OCI-LY1 (cell line): ENCODE measurements around the gene C10orf88.

Experiments used
- H2AFZ ChIP-seq: fragments of 200-600 bp; sonication (generic), shearing (Covaris generic); 2 replicates; pipeline ENCODE4 v1.6.0; 2014; ENCODE audit warnings: antibody characterized with exemption, mild to moderate bottlenecking, low read length
- H3F3A ChIP-seq: fragments of 200-600 bp; sonication (generic), shearing (Covaris generic); 2 replicates; pipeline ENCODE4 v1.6.0; 2014; ENCODE audit warnings: mild to moderate bottlenecking, antibody characterized with exemption, low read length, moderate library complexity; ENCODE audit not compliant: insufficient read depth
- H3K27ac ChIP-seq: fragments of 200-600 bp; sonication (generic); 2 replicates; pipeline ENCODE4 v1.5.1; 2014; ENCODE audit warnings: low read length, mixed run types, mild to moderate bottlenecking, low read depth; ENCODE audit not compliant: poor library complexity, severe bottlenecking
- H3K27me3 ChIP-seq: fragments of 200-600 bp; sonication (generic); 2 replicates; pipeline ENCODE4 v1.6.0; 2014; ENCODE audit warnings: antibody characterized with exemption, mild to moderate bottlenecking, low read length, moderate library complexity; ENCODE audit not compliant: insufficient read depth
- H3K36me3 ChIP-seq: fragments of 200-600 bp; sonication (generic); 2 replicates; pipeline ENCODE4 v1.6.1; 2014; ENCODE audit warnings: mild to moderate bottlenecking, antibody characterized with exemption, low read length, moderate library complexity, mixed read lengths; ENCODE audit not compliant: insufficient read depth
- H3K4me1 ChIP-seq: fragments of 200-600 bp; sonication (generic); 2 replicates; pipeline ENCODE4 v1.5.1; 2014; ENCODE audit warnings: mild to moderate bottlenecking, low read length, moderate library complexity; ENCODE audit not compliant: insufficient read depth, severe bottlenecking
- H3K4me2 ChIP-seq: fragments of 200-600 bp; sonication (generic), shearing (Covaris generic); 2 replicates; pipeline ENCODE4 v1.6.1; 2014; ENCODE audit warnings: low read length
- H3K4me3 ChIP-seq: fragments of 200-600 bp; sonication (generic); 2 replicates; pipeline ENCODE4 v1.5.1; 2014; ENCODE audit warnings: low read length, low read depth, mild to moderate bottlenecking, mixed read lengths; ENCODE audit not compliant: poor library complexity, severe bottlenecking
- H3K79me2 ChIP-seq: fragments of 200-600 bp; shearing (Covaris generic); 2 replicates; pipeline ENCODE4 v1.6.1; 2016; ENCODE audit warnings: mixed run types, low read length, mixed read lengths; ENCODE audit not compliant: insufficient read depth
- H3K9ac ChIP-seq: fragments of 200-600 bp; sonication (generic), shearing (Covaris generic); 2 replicates; pipeline ENCODE4 v1.6.1; 2014; ENCODE audit warnings: mild to moderate bottlenecking, low read length, mixed read lengths
- H3K9me2 ChIP-seq: fragments of 200-600 bp; sonication (generic), shearing (Covaris generic); 2 replicates; pipeline ENCODE4 v1.6.1; 2014; ENCODE audit warnings: low read depth, mild to moderate bottlenecking, low read length, mixed read lengths
- H3K9me3 ChIP-seq: fragments of 200-600 bp; shearing (Covaris generic); 2 replicates; pipeline ENCODE4 v1.6.1; 2014; ENCODE audit warnings: low read length, mixed read lengths
- H4K20me1 ChIP-seq: fragments of 200-600 bp; sonication (generic), shearing (Covaris generic); 2 replicates; pipeline ENCODE4 v1.6.0; 2016; ENCODE audit warnings: mild to moderate bottlenecking, low read length; ENCODE audit not compliant: insufficient read depth
- EZH2 ChIP-seq: fragments of 200-600 bp; sonication (generic), shearing (Covaris generic); IDR thresholded peaks from 2 replicates; pipeline ENCODE4 v1.8.0; 2017; ENCODE audit warnings: borderline replicate concordance, mixed run types, mild to moderate bottlenecking, antibody characterized with exemption, low read length, moderate library complexity, mixed read lengths
- TF ChIP-seq, protein P1 (sequence below): fragments of 200-600 bp; sonication (generic), shearing (Covaris generic); IDR thresholded peaks from 2 replicates; pipeline ENCODE4 v1.5.1; 2017; ENCODE audit warnings: mild to moderate bottlenecking, antibody characterized with exemption, low read length, moderate library complexity, mixed read lengths

The C10orf88 gene

GRCh38 chr10:122949296-122949695 lies 4.7 kb downstream of the C10orf88 start:
- no peaks in the 10 kb centered on the region for H3K9me2 ChIP-seq
- H3K4me1 ChIP-seq: peaks cover 17% of the 10 kb centered on the region
- H3F3A ChIP-seq: no peaks in the 10 kb centered on the region
- H3K27ac ChIP-seq: no peak overlapping the region
- H3K9ac ChIP-seq: no peak overlapping the region
- H4K20me1 ChIP-seq: no peaks in the 10 kb centered on the region
- no peaks in the 10 kb centered on the region for H3K27me3 ChIP-seq
- H3K79me2 ChIP-seq: no peaks in the 10 kb centered on the region
- H3K4me2 ChIP-seq: no peak overlapping the region
- no peak overlapping the region for H3K4me3 ChIP-seq
- H3K36me3 ChIP-seq: peaks cover 36% of the 10 kb centered on the region
- H3K9me3 ChIP-seq: no peaks in the 10 kb centered on the region
- H2AFZ ChIP-seq: no peak overlapping the region
- TF ChIP-seq EZH2: no peak
- TF ChIP-seq, protein P1, sequence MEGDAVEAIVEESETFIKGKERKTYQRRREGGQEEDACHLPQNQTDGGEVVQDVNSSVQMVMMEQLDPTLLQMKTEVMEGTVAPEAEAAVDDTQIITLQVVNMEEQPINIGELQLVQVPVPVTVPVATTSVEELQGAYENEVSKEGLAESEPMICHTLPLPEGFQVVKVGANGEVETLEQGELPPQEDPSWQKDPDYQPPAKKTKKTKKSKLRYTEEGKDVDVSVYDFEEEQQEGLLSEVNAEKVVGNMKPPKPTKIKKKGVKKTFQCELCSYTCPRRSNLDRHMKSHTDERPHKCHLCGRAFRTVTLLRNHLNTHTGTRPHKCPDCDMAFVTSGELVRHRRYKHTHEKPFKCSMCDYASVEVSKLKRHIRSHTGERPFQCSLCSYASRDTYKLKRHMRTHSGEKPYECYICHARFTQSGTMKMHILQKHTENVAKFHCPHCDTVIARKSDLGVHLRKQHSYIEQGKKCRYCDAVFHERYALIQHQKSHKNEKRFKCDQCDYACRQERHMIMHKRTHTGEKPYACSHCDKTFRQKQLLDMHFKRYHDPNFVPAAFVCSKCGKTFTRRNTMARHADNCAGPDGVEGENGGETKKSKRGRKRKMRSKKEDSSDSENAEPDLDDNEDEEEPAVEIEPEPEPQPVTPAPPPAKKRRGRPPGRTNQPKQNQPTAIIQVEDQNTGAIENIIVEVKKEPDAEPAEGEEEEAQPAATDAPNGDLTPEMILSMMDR: no peak

DNA sequence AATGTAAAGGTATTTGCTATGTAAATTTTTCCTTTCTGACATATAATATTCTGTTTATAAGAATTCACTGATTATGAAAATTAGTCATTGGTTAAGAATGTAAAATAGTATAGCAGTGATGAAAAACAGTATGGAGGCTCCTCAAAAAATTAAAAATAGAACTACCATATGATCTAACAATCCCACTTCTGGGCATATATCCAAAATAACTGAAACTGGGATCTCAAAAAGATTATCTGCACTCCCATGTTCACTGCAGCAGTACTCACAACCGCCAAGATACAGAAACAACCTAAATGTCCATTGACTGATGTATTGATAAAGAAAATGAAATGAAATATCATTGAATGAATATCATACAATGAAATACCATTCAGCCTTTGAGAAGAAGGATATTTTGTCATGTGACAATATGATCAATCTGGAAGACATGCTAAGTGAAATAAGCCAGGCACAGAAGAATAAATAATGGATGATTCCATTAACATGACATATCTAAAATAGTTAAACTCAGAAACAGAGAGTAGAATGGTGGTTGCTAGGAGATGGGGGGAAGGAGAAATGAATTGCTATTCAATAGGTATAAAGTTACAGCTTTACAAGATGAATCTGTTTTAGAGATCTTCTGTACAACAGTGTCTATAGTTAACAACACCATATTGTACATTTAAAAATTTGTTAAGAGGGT lies 14.0 kb downstream of the C10orf88 start:
- H3K9me3 ChIP-seq: no peaks in the 10 kb centered on the region
- H3K4me2 ChIP-seq: no peak overlapping the region
- no peak overlapping the region for H3K4me3 ChIP-seq
- H3K4me1 ChIP-seq: no peaks in the 10 kb centered on the region
- no peaks in the 10 kb centered on the region for H4K20me1 ChIP-seq
- peaks cover 50% of the 10 kb centered on the region for H3K36me3 ChIP-seq
- no peaks in the 10 kb centered on the region for H3K27me3 ChIP-seq
- H3F3A ChIP-seq: no peaks in the 10 kb centered on the region
- no peak overlapping the region for H2AFZ ChIP-seq
- no peaks in the 10 kb centered on the region for H3K79me2 ChIP-seq
- H3K9me2 ChIP-seq: no peaks in the 10 kb centered on the region
- no peak overlapping the region for H3K9ac ChIP-seq
- TF ChIP-seq, protein P1: no peak
- TF ChIP-seq EZH2: no peak
- H3K27ac ChIP-seq: no peak overlapping the region

DNA sequence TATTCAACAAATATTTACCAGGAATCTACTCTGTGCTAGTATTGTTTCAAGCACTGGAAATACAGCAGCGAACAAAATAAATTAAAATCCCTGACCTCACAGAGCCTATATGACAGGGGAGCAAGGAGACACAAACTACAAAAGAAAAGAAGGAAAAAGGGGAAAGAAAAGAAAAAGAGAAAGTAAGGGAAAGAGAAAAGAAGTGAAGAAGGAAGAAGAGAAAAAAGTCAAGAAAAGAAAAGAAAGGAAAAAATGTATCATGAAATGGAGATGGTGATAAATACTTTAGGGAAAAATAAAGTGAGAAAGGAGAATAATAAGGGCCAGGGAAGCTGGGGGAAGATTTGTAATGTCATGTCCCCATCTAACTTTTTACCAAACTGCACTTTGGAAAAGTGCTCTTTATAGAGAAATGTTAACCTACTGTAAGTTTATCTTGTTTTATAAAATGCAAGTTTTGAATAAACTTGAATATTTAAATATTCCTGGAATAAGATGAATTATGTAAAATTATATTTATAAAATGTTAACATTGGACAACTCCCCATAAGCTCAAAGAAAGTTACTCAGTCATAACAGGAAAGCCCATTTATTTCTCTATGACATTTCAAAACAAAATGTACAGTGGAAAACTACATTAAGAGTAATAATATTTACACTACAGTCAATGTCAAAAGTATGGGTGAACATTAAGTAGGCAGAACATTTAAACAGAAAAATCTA lies 14.7 kb downstream of the C10orf88 start:
- Histone ChIP-seq H3K79me2 (no peaks in the 10 kb centered on the region), H4K20me1 (no peaks in the 10 kb centered on the region), H3K4me1 (no peaks in the 10 kb centered on the region), H3F3A (no peaks in the 10 kb centered on the region), H3K9ac (no peak overlapping the region), H3K9me3 (no peaks in the 10 kb centered on the region), H3K27ac (no peak overlapping the region), H3K4me2 (no peak overlapping the region), H3K4me3 (no peak overlapping the region), H3K27me3 (no peaks in the 10 kb centered on the region), H3K9me2 (no peaks in the 10 kb centered on the region), H2AFZ (no peak overlapping the region), H3K36me3 (peaks cover 50% of the 10 kb centered on the region)
- no peak for TF ChIP-seq EZH2
- TF ChIP-seq, protein P1: no peak
